Osteoblast (primary cell): ENCODE data around the gene MREG. TPM values are rescaled to one million over a fixed set of nuclear protein-coding genes. Genes with fewer than 3 reads are reported as not detected.

ENCODE experiments used
- DNase-seq: peaks from one replicate; pipeline ENCODE4 v3.0.0; 2011; ENCODE audit warnings: low spot score, mixed read lengths; ENCODE audit not compliant: insufficient read length; ENCODE audit errors: missing footprints
- H2AFZ ChIP-seq: 2 replicates; pipeline ENCODE4 v1.6.0; 2011; ENCODE audit warnings: mild to moderate bottlenecking, low read length
- H3K27ac ChIP-seq: 2 replicates; pipeline ENCODE4 v1.5.1; 2011; ENCODE audit warnings: mild to moderate bottlenecking, low read depth, low read length, moderate library complexity
- H3K27me3 ChIP-seq: 2 replicates; pipeline ENCODE4 v1.6.0; 2012; ENCODE audit warnings: mild to moderate bottlenecking, control low read depth, inconsistent platforms, low read length, moderate library complexity; ENCODE audit not compliant: insufficient read depth
- H3K36me3 ChIP-seq: 2 replicates; pipeline ENCODE4 v1.5.1; 2011; ENCODE audit warnings: mild to moderate bottlenecking, low read length, control low read depth, moderate library complexity; ENCODE audit not compliant: insufficient read depth
- H3K4me1 ChIP-seq: 2 replicates; pipeline ENCODE4 v1.5.1; 2011; ENCODE audit warnings: mild to moderate bottlenecking, low read length, control low read depth, moderate library complexity; ENCODE audit not compliant: insufficient read depth
- H3K4me2 ChIP-seq: 2 replicates; pipeline ENCODE4 v1.6.0; 2011; ENCODE audit warnings: mild to moderate bottlenecking, low read length; ENCODE audit not compliant: insufficient read depth
- H3K4me3 ChIP-seq: fragments of 200-600 bp; sonication (generic); 3 replicates; pipeline ENCODE4 v1.5.1; 2012; ENCODE audit warnings: mild to moderate bottlenecking, low read length, inconsistent platforms; ENCODE audit not compliant: insufficient read depth
- H3K79me2 ChIP-seq: 2 replicates; pipeline ENCODE4 v1.6.0; 2012; ENCODE audit warnings: mild to moderate bottlenecking, low read length, control low read depth, inconsistent platforms; ENCODE audit not compliant: insufficient read depth
- H3K9me3 ChIP-seq: 2 replicates; pipeline ENCODE4 v1.5.1; 2011; ENCODE audit warnings: low read depth, low read length, control low read depth
- H4K20me1 ChIP-seq: 2 replicates; pipeline ENCODE4 v1.6.0; 2012; ENCODE audit warnings: mild to moderate bottlenecking, low read length, control low read depth; ENCODE audit not compliant: insufficient read depth
- CTCF ChIP-seq: IDR thresholded peaks from 2 replicates; pipeline ENCODE4 v1.5.1; 2011; ENCODE audit warnings: mild to moderate bottlenecking, low read depth, low read length, moderate library complexity; ENCODE audit errors: extremely low read depth
- total RNA-seq: library from RNA; depleted of rRNA; stranded (reverse); fragments of >200 nt; gene quantifications from 2 replicates; pipeline ENCODE4 v1.2.3, GENCODE V29; 2012

MREG gene
- total RNA-seq, 1 donor, result 1.1 TPM

GRCh38 chr2:215906458-215906857 is 106.9 kb downstream of the MREG start:
- Histone ChIP-seq H3K27ac (no peak overlapping the region), H3K36me3 (no peaks in the 10 kb centered on the region), H3K4me1 (peaks cover 18% of the 10 kb centered on the region), H3K4me2 (no peak overlapping the region), H3K9me3 (no peaks in the 10 kb centered on the region), H3K4me3 (no peak overlapping the region), H2AFZ (no peak overlapping the region), H3K27me3 (no peaks in the 10 kb centered on the region), H4K20me1 (no peaks in the 10 kb centered on the region), H3K79me2 (no peaks in the 10 kb centered on the region)
- no peak for TF ChIP-seq CTCF
- DNase-seq, result no peak

- no peaks in the 10 kb centered on the region for H3K79me2 ChIP-seq
- peaks cover 22% of the 10 kb centered on the region for H3K4me1 ChIP-seq
- no peaks in the 10 kb centered on the region for H4K20me1 ChIP-seq
- H3K36me3 ChIP-seq, result no peaks in the 10 kb centered on the region
- no peak overlapping the region for H3K4me2 ChIP-seq
- H2AFZ ChIP-seq, result no peak overlapping the region
- H3K27ac ChIP-seq, result no peak overlapping the region
- H3K4me3 ChIP-seq, result no peak overlapping the region
- TF ChIP-seq CTCF, result no peak
- no peaks in the 10 kb centered on the region for H3K27me3 ChIP-seq
- no peak for DNase-seq
- no peaks in the 10 kb centered on the region for H3K9me3 ChIP-seq
These were observed 107.7 kb downstream of the MREG start for GRCh38 chr2:215905691-215906090.

GRCh38 chr2:215904101-215904500 is 109.2 kb downstream of the MREG start:
- Histone ChIP-seq H3K4me2 (no peak overlapping the region), H2AFZ (no peak overlapping the region), H3K4me1 (peaks cover 38% of the 10 kb centered on the region), H3K4me3 (no peak overlapping the region), H3K79me2 (no peaks in the 10 kb centered on the region), H3K9me3 (no peaks in the 10 kb centered on the region), H3K27me3 (no peaks in the 10 kb centered on the region), H4K20me1 (no peaks in the 10 kb centered on the region), H3K27ac (peak overlapping the region; percentile 64), H3K36me3 (no peaks in the 10 kb centered on the region)
- DNase-seq, result peak; percentile 26
- no peak for TF ChIP-seq CTCF

GRCh38 chr2:215903203-215903602 is 110.1 kb downstream of the MREG start:
- Histone ChIP-seq H4K20me1 (no peaks in the 10 kb centered on the region), H3K36me3 (no peaks in the 10 kb centered on the region), H3K4me3 (no peak overlapping the region), H3K9me3 (no peaks in the 10 kb centered on the region), H2AFZ (no peak overlapping the region), H3K4me2 (no peak overlapping the region), H3K79me2 (no peaks in the 10 kb centered on the region), H3K27ac (no peak overlapping the region), H3K4me1 (peaks cover 46% of the 10 kb centered on the region), H3K27me3 (no peaks in the 10 kb centered on the region)
- peak; percentile 64 for DNase-seq
- no peak for TF ChIP-seq CTCF
